NCI-H1694 treated with DMSO at 0.1 percent for 48 hours (cell line): ENCODE results near the gene CHST15.

Experiments used
- DNase-seq: peaks from one replicate; lab custom pipeline; 2025; lab: John Stamatoyannopoulos, UW

The CHST15 gene

GRCh38 chr10:123997486-123998196 lies 95.8 kb downstream of the CHST15 start:
- no peak for DNase-seq

GRCh38 chr10:123997013-123997412 lies 96.4 kb downstream of the CHST15 start:
- no peak for DNase-seq

DNA sequence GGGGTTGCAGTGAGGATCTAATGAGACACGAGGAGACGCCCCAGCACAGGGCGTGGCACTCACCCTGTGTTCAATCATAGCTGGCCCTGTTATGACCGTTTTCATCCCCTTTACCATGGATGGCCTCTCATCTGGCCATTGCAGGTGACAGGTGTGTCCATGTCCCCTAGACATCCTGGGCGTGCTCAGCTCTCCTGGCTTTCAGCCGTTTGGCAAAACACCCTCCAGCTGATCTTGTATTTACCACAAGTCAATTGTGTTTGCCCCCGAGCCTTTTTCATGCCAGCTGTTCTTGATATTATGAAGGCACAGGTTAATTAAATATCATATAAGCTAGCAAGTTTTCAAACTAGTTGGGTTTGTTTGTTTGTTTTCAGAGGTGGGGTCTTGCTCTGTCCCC lies 97.1 kb downstream of the CHST15 start:
- no peak for DNase-seq

DNA sequence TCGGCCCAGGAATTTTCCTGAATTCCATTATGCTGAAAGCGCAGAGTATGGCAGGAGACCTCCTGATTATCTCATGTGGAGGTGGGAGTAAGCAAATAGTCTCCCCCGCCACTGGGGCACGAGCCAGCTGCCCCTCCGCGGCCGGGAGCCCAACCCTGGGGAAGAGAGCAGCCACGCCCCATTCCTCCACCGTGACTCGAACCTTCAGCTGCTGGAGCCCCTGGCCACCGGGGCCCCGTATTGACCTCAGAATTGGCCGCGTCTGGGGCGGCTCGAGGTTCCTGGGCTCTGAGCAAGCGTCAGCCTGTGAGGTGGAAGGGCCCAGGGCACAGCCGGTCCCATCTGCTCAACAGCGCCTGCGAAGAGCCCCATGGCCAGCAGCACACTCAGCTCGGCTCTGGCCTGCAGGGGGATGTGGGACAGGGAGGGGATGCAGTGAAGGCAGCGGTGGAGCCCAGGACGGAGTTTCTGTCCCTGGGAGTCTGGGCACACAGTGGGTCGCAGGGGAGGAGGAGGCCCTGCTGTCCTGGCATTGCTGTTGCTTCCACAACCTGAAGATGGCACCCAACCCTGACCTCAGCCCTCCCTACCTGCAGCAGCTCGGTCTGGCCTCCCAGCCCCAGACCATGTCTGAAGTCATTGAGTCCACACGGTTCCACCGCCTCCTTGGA lies 97.8 kb downstream of the CHST15 start:
- DNase-seq: no peak

DNA sequence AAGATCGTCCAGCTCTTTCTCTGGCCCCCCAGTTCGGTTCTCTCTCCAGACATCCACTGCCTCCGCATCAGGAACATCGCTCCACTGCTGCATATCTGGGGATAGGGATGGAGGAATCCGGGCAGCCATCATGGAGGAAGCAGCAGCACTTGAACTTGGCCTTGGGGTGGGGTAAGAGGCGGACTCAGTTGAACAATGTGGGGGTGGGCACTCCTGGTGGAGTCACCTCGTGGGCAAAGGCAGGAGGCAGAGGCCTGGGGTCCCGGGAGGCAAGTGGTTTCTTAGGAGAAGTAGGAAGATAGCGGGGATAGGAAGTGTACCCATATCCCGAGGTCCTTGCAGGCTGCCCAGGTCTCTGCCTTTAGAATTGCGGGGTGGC lies 98.3 kb downstream of the CHST15 start:
- no peak for DNase-seq

GRCh38 chr10:123994417-123995081 lies 98.8 kb downstream of the CHST15 start:
- peak; percentile 26 for DNase-seq

DNA sequence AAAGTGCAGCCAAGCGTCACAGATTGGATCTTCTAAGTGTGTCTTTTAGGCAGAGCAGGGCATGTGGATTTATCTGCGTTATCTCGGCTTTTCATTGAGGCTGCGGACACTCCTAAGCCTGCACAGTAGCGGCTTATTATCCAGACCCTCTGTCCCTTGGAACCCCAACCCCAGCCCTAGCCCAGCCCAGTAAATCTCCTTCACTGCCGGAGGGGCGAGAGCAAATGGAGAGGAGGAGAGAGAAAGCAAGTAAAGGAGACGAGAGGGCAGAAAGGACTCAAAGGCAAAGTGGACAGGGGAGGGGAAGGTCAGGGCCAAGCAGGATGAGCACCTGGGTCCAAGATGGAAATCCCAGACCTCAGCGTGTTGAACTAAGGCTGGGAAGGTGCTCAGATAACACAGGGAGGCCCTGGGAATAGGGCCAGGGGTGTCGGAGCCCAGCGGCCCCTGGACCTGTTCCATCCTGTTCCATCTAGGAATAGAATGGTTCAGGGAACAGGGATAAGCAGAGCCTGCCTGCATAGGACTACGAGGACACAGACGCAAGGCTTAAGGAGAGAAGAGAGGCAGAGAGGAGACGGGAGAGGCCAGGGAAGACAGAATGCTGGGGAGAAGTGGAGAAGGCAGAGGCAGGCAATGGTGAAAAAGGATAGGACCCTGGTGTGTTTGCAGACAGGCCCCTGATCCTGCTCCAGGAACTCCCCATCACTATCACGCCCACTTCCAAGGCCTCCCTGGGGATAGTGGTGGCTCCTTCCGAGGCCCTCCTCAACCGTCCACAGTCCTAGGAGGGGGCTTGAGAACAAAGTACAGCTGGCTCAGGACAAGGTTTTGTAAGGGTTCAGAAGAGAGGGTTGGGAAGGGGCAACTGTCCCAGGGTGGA lies 99.6 kb downstream of the CHST15 start:
- no peak for DNase-seq

DNA sequence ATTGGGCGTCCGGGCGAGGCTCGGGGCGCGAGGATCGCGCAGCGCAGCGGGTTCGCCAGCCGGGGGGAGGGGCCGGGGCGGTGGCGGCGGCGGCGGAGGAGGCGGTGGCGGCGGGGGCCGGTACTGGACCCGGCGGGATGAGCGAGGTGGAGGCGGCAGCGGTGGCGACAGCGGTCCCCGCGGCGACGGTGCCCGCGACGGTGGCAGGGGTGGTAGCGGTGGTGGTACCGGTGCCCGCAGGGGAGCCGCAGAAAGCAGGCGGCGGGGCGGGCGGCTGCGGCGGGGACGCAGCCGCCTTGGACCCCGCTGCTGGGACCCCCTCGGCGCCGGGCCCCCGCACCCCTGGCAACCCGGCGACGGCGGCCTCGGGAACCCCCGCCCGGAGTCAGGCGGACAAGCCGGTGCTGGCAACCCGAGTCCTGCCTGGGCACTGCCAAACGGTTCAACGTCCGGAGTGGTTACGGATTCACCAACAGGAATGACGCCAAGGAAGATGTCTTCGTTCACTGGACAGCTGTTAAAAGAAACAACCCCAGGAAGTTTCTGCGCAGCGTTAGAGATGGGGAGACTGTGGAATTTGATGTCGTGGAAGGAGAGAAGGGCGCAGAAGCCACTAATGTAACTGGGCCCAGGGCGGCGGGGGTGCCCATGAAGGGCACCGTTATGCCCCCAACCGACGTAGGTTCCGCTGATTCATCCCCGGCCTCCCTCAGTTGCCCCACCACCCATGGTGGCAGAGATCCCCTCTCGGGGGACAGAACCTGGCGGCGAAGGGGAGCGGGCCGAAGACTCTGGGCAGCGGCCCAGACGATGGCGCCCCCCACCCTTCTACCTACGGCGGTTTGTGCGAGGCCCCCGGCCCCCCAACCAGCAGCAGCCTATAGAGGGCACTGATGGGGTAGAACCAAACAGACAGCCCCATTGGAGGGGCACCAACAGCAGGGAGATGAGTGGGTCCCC lies 101.5 kb downstream of the CHST15 start:
- DNase-seq: no peak

DNA sequence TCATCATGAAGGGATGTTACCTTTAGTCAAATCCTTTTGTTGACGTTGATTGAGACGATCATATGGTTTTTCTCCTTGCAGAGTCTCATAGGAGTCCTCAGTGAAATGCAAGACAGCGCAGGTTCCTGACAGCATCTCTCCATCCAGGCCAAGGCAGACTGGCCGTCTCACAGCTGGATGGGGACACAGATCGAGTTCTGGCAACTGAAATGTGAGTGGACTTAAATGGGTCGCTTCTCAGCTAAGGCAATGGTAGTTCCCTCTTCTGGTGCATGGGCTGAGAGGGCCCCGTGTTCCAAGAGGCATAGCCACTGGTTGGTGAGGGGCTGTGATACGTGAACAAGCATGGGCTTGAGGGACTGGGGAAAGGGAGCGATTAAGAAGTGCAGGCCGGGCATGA lies 102.5 kb downstream of the CHST15 start:
- DNase-seq: no peak

- no peak for DNase-seq
Observed at GRCh38 chr10:123988694-123989093, 104.7 kb downstream of the CHST15 start.

DNA sequence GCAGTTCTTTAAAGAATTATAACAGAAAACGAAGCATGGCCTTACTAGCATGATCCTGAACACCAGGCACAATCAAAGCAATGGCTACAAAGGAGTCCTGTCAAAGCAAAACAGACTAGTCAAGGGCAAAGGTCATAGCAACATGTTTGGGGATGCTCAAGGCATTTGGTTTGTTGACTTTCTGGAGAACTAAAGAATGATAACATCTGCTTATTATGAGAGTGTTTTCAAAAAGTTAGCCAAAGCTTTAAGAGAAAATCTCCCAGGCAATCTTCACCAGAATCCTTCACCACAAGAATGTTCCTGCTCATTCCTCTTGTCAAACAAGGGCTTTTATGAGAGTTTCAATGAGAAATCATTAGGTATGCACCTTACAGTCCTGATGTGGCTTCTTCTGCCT lies 106.7 kb downstream of the CHST15 start:
- no peak for DNase-seq

DNA sequence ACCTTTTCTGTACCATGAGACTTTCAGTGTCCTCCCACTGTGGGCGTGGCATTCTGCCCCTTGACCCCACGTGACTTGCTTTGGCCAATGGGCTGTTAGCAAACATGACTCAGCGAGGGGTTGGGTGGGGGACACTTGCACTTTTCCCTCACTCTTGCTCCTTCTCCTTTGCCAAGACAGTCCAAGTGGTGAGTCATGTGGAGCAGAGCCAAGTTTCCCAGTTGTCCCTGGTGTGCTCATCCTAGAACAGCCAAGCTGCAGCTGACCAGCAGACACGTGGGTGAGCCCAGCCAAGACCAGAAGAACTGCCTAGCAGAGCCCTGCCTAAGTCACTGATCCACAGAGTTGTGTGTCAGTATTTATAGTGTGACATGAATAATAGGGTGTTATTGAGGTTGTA lies 119.0 kb downstream of the CHST15 start:
- no peak for DNase-seq

DNA sequence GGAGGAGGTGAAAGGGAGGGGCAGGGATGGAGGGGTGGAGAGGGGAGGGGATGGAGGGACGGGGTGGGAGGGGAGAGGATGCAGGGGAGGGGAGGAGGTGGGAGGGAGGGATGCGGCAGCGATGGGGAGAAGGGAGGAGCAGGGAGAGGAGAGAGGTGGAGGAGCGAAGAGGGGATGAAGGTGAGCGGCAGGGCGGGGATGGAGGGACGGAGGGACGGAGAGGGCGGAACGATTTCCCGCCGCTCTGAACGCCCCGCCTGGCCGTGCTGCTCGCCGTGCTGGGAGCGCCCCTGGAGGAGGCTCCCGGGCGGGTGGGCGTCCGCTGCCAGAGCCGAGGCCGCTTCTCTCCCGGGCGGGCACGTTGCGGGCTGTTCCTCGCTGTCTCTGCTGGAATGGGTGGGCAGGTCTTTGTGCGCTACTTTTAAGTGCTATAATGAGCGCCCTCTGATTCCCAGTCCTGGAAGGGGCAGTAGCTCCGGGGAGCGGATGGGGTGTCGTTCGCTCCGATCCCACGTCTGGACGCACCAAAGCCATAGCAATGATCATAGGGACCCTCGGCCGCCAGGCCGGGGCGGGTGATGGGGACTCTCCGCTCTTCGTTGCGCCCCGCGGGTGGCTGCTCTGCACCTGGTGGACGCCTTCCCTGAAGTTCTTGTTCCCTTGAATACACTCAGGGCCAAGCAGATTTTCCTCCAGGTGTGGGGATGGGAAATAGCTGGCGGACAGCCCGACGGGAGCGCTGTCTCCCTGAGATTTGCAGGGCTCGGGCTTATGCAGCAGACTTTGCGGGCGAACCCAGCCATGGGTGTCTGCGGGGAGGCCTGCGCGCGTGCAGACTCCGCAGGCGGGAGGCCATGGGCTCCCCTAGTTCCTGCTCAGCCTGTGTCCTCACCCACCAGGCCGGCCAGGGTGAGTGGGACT lies 120.7 kb downstream of the CHST15 start:
- DNase-seq: no peak

DNA sequence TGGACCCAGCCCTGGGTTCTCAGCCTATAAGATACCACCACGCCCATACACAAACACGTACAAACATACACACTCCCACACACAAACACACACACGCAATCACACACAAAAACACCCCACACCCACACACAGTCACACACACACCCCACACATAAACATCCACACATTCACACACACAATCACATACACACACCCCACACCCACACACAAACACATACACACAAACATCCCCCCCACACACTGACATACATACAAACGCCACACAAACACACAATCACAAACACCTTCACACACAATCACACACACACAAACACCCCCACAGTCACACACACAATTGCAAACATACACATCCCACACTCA lies 122.5 kb downstream of the CHST15 start:
- DNase-seq: no peak

DNA sequence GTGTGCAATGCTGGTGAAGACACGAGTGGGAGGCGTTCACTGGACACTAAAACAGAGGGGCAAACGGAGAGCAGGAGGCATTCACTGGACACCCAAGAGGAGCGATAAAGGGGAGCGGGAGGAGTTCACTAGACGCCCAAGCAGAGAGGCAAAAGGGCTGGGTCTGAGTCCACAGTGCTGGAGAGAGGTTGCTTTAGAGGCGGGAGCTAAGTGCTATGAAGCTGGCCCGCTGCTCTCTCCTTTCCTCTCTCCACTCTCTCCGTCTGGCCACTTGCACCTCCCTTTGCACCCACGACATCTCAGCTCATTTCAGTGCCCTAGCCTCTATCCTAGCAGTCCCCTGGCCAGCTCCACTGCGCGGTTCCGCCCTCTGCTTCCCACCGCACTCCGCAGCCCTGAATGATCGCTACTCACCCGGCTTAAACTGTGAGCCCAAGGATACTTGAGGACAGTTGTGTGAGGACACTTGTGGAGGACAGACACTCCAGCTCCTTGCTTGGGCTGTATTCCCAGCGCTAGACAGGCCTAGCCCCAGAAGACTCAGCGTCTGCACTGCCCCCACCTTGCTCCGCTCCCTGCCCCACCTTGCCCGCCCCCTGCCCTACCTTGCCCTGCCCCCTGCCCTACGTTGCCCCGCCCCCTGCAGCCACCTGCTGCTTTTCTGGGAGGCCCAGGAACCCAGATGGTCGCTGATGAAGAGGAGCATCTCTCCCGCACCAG lies 123.0 kb downstream of the CHST15 start:
- no peak for DNase-seq

DNA sequence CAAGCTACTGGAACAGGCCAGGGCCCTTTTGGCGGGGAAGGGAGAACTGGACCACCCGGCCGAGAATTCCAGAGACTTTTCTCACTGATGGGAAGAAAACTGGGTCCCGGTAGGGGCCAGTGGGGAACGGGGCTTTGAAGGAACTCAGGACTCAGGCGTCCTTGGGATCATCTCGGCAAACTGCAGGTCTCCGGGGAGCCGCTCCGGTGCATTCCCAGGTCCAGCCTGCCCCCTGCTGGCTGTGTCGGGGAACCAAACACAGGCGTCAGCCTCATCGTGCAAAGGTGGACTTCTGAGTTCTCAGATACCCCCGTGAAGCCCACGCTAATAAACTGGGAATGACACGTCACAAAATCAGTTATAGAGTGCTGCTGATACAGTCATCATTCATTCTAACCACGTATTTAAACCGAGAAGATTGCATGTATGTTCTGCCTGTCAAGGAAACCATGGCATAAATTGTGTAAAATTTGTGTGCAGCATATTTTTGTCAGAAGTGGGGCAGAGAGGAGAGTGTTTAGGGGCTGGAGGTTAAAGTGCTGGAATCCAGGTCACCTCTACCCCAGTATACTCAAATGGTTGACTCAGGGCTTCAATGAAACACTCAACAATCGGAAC lies 125.7 kb downstream of the CHST15 start:
- DNase-seq: peak; percentile 23

DNA sequence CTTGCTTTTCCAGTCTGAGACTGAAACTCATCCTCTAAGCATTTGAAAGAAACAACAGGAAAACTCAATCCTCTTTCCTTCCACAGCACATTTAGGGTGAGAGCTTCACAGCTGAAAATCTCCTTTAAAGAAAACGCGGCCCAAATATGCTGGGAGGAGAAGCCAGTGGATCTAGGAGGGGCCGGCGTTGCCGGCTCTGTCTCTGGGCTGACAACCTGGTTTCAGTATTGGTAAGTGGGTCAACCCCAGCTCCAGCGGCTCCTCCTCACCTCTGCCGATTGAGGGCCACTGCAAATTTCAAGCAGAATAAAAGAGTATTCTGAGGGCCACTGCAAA lies 126.5 kb downstream of the CHST15 start:
- no peak for DNase-seq

DNA sequence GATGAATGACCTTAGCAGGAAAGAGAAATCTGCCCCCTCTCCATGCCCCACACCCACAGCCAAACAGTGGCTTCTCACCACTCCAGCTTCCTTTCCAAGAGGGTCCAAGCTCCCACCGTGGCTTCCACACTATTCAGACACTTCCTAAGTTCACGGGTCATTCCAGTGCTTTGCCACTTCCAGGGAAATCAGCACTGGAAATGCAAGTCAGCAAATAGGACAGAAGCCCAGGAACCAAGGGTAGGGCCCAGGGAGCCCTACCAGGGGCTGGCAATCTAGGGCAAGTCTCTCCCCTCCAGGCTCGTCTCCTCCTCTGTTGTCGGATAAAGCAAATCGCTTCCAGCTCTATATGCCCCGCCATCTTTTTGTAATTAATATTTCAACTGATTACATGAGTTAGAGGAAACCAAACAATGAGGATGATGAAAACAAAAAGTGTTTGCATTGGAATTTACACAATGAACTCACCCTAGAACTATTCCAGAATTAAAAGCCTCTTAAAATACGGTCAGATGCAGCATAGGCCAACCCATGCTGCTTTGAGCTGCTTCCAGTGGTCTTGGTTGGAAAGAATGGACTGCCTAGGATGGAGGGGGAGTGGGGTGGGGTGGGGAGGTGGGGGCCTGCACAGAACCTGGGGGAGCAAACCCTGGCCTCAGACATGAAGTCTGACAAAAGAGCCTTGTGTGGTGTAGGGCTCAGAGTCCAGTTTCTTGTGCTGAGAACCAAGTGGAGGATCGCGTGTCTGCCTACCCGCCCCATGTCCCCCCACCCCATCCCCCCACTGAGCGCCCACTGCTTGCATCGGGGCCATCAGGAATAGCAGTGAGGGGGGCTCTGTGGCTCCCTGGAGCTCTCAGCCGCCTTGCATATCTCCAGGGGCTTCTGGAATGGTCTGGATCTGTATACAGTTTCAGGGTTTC lies 127.2 kb downstream of the CHST15 start:
- no peak for DNase-seq
